ENCODE measurements around the gene NOD1.
"Not testable (repeated sequence)": the region's sequence is repeated elsewhere in the genome, so short reads cannot be mapped to it uniquely, and the experiment has no call there.

Gene NOD1

GRCh38 chr7:30447466-30447865 lies 31.1 kb downstream of the NOD1 start:
- DNase-seq: no peak

DNA sequence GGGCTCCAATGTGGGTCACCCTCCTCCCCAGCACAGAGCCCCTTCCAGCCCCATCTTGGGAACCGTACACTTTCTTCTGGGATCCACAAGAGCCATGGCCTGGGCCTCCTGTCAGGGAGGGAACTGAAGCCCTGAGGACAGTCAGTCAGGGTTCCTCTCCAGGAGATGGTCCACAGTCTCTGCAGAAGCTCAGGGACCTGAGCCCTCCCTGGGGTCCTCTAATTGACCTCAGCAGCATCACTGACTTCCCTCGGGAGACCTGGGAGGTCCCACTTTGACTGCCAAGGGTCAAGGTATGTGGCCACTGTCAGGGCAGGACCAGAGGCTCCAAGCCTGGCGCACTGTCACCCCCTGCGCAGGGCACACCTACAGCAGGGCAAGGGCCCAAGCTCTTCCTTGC lies 32.3 kb downstream of the NOD1 start:
- no peak for DNase-seq

- peak; percentile 24 for DNase-seq
Observed at GRCh38 chr7:30445770-30446169, 32.8 kb downstream of the NOD1 start.

GRCh38 chr7:30437823-30438574 lies 40.6 kb downstream of the NOD1 start:
- DNase-seq: no peak

DNA sequence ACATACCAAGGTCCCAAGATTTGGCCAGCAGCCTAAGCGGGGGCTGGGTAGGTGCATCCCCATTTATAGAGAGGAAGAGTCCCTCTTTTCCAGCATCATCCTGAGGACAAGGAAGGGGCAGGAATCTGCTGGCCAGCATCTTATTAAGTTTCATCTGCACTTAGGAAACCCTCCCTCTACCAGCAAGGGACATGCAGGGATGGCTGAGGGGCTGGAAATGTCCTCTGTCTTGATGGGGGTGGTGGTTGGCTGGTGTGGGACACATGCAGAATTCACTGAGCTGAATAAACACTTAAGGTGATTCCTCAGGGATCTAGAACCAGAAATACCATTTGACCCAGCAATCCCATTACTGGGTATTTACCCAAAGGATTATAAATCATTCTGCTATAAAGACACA lies 42.1 kb downstream of the NOD1 start:
- no peak for DNase-seq

DNA sequence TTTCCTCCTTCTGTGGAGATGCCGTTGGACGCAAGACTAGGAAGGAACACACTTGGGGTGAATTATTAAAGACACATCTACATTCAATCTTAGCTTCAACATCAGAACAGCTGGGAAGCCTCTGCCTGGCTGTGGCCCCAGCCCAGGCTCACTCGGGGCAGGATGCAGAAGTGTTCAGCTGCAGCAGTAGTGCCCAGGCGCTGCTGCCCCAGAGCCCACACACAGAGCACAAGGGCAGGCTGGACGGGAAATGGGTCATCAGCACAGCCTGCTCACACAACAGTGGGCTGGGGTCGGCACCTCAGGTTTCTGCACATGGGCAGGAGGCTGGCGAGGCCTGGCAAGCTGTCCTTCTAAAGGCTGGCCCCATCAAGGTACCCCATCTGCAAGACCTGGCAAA lies 42.5 kb downstream of the NOD1 start:
- no peak for DNase-seq

DNA sequence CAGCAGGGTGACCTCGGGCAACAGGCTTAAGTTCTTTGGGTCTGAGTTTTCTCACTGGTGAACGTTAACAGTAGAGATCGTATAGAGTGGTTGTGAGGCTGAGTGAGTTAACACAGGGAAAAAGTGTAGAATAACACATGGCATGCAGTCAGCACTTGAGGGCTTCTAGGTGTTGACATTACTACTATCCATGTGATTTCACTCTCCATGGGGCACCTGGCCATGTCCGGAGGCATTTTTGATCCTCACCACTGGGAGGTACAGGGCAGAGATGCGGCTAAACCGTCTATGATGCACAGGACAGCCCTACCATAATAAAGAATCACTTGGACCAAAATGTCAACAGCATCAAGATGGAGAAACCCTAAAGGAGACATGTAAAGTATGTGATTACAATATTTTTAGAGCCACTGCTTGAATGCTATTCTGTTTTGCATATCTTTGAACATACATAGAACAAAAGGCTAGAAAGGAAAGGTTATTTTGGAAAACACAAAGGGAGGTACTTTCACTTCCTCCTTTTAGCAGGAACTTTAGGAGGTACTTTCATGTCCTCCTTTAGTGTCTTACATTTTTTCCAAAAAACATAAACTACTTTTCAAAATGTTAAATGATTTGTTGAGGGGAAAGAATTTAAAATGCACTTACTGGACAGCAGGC lies 44.3 kb downstream of the NOD1 start:
- DNase-seq: no peak

DNA sequence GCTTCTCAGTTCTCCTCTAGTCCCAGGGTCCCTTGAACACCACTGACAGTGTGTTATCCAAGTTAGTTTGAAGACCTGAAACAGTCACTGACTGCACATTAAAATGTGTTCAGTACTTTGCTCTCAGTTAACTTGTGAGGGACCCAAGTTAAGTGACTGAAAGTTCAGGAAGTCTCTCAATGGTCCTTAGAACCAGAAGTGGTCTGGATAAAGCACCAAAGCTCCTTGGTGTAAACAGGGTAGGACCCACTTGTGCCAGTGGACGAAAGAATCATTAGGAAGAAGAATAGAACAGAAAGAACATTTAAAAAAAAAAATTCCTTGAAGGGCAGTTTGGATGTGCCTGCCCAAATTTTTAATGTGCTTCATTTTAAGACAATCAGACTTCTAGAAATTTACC lies 45.1 kb downstream of the NOD1 start:
- DNase-seq: no peak

GRCh38 chr7:30433082-30433481 lies 45.5 kb downstream of the NOD1 start:
- DNase-seq: peak; percentile 60

DNA sequence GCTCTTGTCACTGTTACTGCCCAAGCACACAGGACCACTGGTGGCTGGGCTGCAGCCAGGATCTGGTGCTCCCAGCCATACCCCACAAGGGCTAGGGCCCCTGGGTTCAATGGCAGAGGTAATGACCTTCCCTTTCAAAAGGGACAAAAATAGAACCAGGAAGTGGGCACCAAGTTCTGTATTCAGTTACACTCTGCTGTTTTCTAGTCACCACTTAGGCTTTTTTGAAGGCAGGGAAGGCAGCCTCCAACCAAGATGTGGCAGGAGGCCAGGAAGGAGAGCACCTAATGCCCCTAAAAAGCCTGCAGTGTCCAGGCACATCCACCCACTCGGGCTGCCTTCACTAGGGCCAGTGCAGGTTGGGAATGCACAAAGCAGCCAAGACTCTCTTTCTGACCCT lies 47.8 kb downstream of the NOD1 start:
- peak; percentile 56 for DNase-seq

- DNase-seq: peak; percentile 97
Observed at GRCh38 chr7:30430276-30430675, 48.3 kb downstream of the NOD1 start.

- no peak for DNase-seq
Observed at GRCh38 chr7:30429156-30429530, 49.4 kb downstream of the NOD1 start.

GRCh38 chr7:30428246-30429155 lies 50.1 kb downstream of the NOD1 start:
- DNase-seq: no peak

- DNase-seq: no peak
Observed at GRCh38 chr7:30427296-30428070, 51.1 kb downstream of the NOD1 start.

DNA sequence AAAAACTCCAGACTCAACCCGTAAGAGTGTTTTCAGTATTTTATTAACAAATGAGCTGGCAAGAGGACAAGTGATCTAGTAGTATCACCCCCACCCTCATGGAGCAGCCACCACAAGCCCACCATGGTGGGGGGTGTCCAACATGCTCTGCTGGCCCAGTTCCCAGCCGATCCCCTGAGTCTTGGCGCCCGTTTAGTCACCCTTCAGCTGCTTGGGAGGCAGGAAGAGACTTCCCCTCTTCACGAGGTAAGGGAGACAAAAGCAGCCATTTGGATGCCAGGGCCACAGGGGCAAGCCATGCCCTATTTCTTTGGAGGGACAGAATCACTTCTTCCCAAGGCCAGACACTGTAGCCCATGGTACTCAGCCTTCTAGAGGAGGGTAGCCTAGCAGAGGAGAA lies 54.1 kb downstream of the NOD1 start:
- DNase-seq: no peak

DNA sequence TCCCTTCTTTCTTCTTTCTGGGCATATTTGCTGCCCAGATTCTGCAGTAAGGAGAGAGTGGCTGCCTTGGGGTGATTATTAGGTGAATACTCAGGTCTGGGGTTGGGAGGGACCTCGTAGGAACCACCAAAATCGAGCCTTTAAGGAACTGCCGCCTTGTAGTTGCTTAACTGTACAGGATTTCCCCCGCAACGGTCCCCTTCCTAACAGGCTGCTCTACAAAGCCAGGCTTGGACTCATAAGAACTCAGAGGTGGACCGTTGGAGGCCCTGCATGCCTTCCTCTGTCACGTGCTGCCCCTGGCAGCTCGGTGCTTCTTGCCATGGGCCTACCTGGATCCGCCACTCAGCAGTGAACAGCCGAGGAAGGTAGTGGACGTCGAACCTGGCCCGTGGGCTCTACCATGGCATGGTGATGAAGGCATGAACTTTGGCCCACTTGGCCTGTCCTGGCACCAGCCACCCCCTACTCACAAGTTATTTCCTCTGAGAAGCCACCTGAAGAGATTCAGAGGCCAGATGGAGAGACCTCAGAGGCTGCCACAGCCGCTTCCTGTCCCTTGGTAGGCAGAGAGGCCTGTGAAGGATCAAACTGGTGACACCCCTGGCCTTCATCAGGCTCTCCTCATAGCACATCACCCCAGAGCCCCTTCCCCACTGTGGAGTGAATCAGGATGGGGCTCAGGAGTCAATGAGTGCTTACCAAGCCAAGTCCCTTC lies 54.6 kb downstream of the NOD1 start:
- DNase-seq: no peak

DNA sequence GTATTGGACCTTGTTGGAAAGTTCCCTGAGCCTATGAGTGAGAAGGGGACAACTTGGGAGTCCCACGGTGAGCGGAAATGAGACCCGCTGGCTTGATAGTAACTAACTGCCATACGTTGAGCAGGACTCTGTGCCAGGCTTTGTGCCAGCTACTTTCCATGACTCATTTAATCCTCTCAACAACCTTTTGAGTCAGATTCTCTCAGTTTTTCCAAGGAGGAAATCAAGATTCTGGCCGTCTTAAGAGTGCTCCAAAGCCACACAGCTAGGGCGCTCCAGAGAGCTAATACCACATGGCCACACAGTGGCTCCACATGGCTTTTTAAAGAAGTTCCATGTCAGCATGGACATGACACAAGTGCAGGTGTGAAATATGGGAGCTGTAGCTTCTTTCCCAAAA lies 55.7 kb downstream of the NOD1 start:
- DNase-seq: no peak

DNA sequence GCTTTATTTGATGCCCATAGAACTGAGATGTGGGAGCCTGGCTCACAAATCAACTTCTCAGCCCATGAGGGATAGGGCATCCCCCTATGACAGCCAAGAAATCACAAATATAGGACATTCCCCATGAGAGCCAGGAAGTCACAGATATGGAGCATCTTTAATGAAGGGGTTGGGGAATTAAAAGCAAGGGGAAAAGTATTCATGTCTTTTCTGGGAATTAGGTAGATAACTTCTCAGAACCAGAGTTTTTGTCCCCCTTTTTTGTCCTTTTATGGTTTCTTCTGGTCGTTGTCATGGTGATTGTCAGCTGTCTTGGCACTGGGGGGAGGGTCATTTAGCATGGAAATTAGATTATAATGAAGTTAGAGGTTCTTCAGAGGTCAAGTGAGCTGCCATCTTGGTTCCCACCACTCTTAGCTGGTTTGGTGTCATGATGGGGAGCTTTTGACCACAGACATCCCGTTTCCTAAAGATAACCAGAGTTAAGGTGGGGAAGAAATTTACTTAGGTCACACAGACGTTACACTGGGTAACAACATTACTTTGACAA lies 56.9 kb downstream of the NOD1 start:
- no peak for DNase-seq

DNA sequence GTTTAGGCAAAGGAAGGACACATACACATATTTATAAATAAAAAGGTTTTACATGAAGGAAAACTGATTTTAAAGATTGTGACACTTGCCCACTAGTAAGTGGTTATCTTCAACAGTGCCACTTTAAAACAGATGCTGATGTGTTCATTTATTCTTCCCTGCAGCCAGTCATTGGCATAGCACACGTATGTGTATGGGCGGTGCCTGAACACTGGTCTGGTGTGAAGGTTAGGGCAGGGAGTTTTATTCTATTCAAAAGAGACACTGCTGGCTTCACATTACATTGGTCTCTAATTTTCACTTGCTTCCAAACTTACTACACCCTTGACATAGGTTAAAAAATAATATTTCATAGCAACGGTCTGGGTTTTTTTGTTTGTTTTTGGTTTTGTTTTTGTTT lies 57.9 kb downstream of the NOD1 start:
- no peak for DNase-seq

- DNase-seq: not testable (repeated sequence)
Observed at GRCh38 chr7:30420080-30420479, 58.5 kb downstream of the NOD1 start.

GRCh38 chr7:30413864-30414263 lies 64.7 kb downstream of the NOD1 start:
- DNase-seq: no peak

Data from DMS79 (cell line).